Medulla oblongata (tissue), 1 donor: ENCODE results near the gene XKR8.
A peak's percentile ranks its signal among the peaks of the same experiment; 100 is the strongest.

ENCODE experiments used
- DNase-seq: peaks from one replicate; pipeline ENCODE4 v3.0.0-alpha.2; 2015; ENCODE audit errors: extremely low spot score

The XKR8 gene

DNA sequence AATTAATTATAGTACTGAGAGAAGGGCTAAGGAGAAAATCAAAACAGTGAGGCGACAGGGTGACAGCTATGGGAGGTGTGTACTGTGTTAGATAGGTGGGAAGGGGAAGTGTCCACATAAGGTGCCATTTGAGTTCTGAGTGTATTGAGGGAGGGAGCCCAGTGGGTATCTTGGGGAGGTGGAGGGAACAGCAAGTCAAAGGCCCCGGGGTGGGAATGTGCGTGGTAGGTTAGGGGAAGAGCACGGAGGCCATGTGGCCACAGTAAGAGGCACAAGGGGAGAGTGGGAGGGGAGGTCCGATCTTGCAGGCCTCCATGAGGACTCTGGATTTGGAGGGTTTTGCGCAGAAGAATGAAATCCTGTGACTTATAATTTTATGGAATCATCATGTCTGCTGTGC is 3.0 kb upstream of the XKR8 start:
- no peak for DNase-seq

- DNase-seq = no peak
Measured at GRCh38 chr1:27957655-27958054, 2.1 kb upstream of the XKR8 start.

DNA sequence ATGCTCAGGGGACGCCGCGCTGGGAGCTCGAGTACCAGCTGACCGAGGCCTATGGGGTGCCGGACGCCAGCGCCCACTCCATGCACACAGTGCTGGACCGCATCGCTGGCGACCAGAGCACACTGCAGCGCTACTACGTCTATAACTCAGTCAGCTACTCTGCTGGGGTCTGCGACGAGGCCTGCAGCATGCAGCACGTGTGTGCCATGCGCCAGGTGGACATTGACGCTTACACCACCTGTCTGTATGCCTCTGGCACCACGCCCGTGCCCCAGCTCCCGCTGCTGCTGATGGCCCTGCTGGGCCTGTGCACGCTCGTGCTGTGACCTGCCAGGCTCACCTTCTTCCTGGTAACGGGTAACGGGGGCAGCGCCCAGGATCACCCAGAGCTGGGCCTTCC is 1.3 kb upstream of the XKR8 start:
- no peak for DNase-seq

DNA sequence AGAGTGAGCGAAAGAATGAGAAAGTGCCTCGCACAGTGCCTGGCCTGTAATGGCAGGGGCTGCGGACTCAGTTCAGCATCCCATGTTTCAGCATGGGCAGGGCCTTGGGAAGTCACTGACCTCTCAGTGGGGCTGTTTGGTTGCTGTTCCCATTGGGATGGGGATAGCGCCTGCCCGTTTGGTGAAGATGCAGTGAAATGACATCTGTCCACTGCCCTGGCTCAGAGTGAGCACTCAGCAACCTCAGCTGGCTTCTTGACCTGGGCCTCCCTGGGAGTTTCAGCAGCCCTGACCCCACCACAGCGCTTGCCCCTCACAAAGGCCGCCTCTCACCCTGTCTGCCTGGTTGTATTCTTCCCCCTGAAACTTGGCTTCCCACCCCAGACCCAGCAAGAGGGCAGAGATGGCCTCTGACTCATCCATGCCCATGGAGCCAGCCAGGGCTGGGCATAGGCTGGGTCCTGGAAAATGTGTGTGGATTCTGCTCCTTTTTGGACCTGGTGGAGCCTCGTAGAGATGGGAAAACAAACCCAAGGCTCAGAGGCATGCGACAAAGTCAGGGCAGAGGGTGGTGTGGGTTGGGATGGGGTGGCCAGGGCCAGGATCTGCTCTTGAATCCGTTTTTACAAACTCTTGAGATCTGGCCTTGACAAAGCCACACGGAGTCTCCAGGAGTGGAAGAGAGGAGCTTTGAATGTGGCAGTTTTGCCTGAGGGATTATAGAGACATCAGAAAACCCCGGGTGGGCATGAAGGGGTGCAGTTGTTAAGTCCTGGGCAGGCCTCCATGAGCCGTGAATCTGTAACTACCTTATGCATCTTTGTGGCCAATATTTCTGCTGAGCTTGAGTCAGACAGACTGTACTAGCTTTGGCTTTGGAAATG is 1.2 kb downstream of the XKR8 start:
- no peak for DNase-seq

GRCh38 chr1:27961646-27962221 is 2.0 kb downstream of the XKR8 start:
- DNase-seq = no peak

DNA sequence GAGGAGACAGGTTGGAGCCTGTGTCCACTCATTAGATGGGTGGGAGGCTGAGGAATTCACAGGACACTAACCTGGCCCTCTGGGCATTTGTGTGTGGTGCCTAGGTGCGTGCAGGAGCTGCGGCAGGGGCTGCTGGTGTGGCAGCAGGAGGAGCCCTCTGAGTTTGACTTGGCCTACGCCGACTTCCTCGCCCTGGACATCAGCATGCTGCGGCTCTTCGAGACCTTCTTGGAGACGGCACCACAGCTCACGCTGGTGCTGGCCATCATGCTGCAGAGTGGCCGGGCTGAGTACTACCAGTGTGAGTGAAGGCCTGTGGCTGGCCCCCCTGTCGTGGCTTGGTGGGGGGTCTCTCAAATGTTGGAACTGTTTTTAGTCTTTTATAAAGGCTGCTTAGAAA is 3.6 kb downstream of the XKR8 start:
- no peak for DNase-seq

- no peak for DNase-seq
Measured at GRCh38 chr1:27966402-27967105, 6.8 kb downstream of the XKR8 start.

GRCh38 chr1:27967106-27967883 is 7.5 kb downstream of the XKR8 start:
- peak; percentile 58 for DNase-seq

GRCh38 chr1:27967884-27968466 is 8.2 kb downstream of the XKR8 start:
- no peak for DNase-seq

GRCh38 chr1:27968692-27969091 is 8.9 kb downstream of the XKR8 start:
- DNase-seq = no peak

DNA sequence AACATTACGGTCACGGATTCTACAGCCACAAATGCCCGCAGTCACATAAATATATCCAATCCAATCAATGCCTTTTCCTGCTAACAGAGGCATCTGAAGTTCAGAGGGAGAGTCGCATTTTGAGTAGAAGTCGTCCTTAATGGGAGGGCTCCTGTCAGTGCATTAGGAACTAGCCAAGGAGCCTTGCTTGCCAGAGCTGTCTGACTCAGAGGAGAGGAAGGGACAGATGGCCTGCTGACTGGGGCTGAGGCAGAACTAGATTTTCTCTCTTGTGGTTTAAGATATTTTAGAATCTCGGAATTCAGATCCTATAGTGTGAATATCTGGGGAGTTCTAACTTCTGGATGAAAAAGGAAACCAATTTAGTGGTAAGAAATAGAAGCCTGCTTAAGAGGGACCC is 10.6 kb downstream of the XKR8 start:
- peak; percentile 74 for DNase-seq

DNA sequence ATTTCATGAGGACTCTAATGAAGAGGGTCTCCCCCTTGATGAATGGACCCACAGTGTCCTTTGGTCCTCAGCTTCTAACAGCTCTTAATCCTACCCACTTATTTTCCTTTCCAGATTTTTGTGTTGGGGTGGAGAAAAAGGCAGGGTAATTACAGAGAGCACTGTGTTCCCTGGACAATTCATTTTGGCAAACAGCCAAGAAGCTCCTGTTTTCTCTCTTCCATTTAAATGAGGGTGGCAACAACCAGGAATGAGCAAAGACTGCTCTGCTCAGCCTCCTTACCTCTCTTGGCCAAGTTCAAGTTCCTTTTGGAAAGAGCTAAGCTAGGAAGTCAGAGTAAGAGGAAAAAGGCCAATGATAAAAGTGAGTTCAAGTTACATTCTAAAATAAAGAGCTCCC is 11.9 kb downstream of the XKR8 start:
- DNase-seq = peak; percentile 87

GRCh38 chr1:27972141-27972540 is 12.4 kb downstream of the XKR8 start:
- DNase-seq = no peak

DNA sequence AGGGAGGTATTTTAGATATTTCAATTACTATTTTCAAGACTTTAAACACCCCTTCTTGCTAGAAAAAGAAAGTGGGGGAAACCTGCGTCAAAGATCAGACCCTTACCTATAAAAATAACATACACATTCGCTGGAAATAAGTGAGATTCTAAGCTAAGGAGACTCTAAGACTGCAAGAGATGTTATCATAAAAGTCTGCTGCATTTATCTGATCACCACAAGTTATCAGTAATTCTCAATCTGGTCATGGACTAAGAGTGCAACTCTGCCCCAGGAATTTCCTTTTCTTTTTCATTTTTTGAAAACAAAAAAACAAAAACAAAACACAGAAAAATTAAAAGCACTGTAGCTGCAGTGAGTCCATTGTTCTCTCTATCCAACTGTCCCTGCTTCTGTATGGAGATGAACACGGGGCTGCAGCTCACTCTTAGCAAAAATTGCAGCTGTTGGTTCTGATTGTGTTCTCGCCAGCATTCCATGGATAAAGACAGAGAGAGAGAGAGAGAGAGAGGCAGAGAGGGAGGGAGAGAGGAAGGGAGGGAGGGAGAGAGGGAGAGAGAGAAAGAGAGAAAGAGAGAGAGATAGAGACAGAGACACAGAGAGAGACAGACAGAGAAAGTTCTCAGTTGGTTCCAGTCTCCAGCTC is 14.1 kb downstream of the XKR8 start:
- DNase-seq = peak; percentile 64

- DNase-seq = no peak
Measured at GRCh38 chr1:27974417-27974781, 14.6 kb downstream of the XKR8 start.

GRCh38 chr1:27979151-27979858 is 19.5 kb downstream of the XKR8 start:
- DNase-seq = peak; percentile 76

DNA sequence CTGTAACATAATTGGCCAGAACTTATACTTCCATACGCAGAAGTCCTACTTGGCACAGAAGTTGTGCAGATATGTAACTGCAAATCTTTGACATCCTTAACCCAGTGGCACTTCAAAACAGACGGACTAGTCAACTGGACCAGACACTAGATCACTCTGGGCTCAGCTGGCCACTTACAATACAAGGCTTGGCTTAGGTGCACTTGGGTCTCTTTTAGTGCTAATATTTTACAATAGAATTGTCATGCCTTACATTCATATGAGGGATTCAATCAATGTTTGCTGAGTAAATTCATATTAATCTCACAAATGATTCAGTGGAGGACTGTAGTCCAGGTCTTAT is 20.1 kb downstream of the XKR8 start:
- DNase-seq = no peak

GRCh38 chr1:27980216-27980845 is 20.6 kb downstream of the XKR8 start:
- no peak for DNase-seq

- peak; percentile 53 for DNase-seq
Measured at GRCh38 chr1:27981145-27981544, 21.4 kb downstream of the XKR8 start.

- DNase-seq = no peak
Measured at GRCh38 chr1:27990920-27991537, 31.3 kb downstream of the XKR8 start.
